NCI-H2171 treated with DMSO at 0.1 percent for 48 hours (cell line): ENCODE results near the gene RAB9A.
A peak's percentile ranks its signal among the peaks of the same experiment; 100 is the strongest.
"Not testable (repeated sequence)": the region's sequence is repeated elsewhere in the genome, so short reads cannot be mapped to it uniquely, and the experiment has no call there.

Experiments
- DNase-seq: peaks from one replicate; lab custom pipeline; 2025; lab: John Stamatoyannopoulos, UW

The RAB9A gene

GRCh38 chrX:13702111-13702789, 13.3 kb downstream of the RAB9A start:
- DNase-seq, result no peak

DNA sequence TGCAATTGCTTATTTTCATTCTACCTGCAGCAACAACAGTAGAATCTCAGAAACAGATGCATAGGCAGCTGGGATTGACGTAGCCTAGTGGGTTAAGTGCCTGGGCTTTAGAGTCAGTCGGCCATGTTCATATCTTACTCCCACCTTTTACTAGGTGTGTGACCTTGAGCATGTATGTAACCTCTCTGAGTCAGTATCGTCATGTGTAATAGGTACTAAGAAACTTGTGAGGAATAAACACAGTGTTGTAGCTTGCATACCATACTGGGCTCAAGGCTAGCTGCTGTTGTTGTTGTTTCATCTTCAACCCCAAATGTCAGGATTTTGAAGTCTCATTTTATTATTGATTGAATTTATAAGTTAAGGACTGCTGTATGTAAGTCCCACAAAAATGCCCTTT, 14.2 kb downstream of the RAB9A start:
- no peak for DNase-seq

DNA sequence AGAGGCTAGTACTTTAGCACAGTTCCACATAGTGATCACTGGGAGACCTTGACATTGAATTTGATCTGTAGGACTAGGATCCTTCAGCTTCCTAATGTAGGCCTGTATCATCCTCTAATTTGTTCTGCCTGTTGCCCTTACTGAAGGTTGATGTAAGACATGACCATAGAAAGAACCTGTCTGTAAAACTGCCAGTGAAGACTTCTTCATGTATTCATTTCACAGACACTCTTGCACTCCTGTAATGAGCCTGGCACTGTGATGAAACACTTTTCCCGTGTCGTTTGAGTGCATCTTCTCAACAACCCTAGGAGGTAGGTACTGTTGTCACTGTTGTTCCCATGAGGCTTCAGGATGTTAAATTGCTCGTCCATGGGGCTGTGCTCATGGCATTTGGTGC, 14.7 kb downstream of the RAB9A start:
- no peak for DNase-seq

- no peak for DNase-seq
These were observed 22.2 kb downstream of the RAB9A start for GRCh38 chrX:13711141-13711540.

DNA sequence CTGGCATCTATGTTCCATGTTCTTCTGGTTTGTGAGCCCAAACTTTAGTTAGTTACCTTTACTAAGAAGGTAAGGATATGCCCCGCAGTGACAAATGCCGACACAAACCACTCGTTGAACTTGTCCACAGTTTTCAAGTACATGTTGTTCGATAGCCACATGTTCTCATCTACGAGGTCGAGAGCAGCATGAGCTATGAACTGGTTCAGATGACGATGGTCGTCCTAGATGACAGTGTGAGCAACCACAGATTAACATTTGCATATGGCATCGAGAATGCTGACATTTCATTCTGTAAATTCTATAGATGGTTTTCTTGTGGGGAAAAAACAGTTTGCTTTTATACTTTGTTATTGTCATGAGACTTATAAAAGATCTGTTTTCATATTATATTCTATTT, 27.5 kb downstream of the RAB9A start:
- DNase-seq, result no peak

- DNase-seq, result no peak
These were observed 28.0 kb downstream of the RAB9A start for GRCh38 chrX:13716905-13717304.

GRCh38 chrX:13717700-13718472, 29.0 kb downstream of the RAB9A start:
- no peak for DNase-seq

DNA sequence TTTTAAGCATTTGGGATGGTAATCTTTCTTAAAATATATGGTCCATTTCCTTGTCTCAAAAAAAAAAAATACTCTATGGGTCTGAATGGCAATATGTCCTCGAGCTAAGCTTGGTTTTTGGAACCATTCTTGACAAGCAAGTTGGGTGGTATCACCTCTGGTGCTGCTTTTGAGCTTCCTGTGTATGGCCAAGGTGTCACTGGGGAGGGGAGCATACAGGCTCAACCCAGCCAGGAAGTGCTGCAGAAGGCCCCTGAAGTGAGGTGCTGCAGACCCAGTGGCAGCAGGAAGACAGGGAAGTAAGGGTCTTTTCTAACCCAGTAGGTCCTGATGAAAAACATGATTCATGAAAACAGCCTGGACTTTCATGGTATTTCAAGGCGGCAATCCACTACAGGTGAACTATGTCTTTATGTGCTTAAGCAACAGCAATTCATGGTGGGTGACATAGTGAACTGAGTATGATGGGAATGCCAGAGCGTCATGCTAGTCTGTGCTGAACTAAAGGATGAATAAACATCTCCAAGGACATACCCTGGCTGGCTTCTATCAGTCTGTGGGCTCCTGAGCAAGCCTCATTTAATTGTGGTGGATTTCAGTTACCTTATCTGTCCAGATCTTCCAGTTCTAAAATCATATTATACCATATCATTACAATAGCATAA, 30.4 kb downstream of the RAB9A start:
- no peak for DNase-seq

DNA sequence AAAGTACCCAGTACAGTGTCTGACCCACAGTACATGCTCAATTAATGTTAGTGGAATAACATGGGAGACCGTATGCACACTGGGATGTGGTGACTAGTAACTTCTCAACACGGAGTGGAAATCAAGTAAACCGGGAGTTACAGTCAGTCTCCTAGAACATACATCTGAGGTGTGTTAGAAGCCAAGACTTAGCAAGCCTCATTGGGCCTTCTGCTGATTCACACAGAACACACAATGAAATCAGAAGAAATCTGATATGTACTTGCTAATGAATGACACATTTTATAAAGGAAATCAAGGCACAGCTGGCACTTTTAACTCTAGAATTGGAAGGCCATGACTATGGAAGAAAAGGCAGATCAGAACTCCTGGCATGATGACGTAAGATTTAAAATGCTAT, 32.4 kb downstream of the RAB9A start:
- DNase-seq, result peak; percentile 72

DNA sequence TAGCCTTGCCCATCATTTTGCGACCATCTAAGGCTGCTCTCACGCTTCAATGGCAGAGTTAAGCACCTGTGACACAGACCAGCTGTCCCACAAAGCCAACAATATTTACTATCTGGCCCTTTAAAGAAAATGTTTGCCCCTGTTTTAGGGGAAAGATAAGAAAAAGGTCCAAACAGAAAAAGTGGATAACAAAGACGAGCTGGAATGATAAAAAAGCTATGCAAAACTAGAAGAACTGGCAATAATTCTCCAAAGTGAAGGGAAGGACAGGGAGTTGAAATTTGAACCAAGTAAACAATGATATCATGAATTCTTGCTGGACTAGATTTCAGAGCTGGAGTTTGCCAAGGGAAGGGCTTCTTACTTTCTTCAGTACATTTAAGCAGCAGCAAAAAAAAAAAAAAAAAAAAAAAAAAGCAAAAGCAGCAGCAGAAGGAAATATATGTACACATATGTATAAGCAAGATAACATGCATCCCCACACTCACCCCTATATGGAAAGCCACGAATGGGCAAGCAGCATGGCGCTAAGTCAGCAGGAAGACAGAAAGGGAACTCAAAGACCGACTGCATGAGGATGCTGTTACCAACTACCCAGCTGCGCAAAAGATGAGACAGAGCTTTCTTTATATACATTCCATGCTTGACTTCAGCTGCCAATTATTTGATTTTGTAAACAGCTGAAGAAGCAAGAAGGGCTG, 33.0 kb downstream of the RAB9A start:
- DNase-seq, result peak; percentile 82

- DNase-seq, result not testable (repeated sequence)
These were observed 36.0 kb downstream of the RAB9A start for GRCh38 chrX:13724878-13725277.

DNA sequence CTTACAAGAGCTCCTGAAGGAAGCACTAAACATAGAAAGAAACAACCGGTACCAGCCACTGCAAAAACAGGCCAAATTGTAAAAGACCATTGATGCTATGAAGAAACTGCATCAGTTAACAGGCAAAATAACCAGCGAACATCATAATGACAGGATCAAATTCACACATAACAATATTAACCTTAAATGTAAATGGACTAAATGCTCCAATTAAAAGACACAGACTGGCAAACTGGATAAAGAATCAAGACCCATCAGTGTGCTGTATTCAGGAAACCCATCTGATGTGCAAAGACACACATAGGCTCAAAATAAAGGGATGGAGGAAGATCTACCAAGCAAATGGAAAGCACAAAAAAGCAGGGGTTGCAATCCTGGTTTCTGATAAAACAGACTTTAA, 37.7 kb downstream of the RAB9A start:
- DNase-seq, result not testable (repeated sequence)

- not testable (repeated sequence) for DNase-seq
These were observed 41.6 kb downstream of the RAB9A start for GRCh38 chrX:13730523-13730922.

GRCh38 chrX:13732246-13733067, 43.5 kb downstream of the RAB9A start:
- no peak for DNase-seq

DNA sequence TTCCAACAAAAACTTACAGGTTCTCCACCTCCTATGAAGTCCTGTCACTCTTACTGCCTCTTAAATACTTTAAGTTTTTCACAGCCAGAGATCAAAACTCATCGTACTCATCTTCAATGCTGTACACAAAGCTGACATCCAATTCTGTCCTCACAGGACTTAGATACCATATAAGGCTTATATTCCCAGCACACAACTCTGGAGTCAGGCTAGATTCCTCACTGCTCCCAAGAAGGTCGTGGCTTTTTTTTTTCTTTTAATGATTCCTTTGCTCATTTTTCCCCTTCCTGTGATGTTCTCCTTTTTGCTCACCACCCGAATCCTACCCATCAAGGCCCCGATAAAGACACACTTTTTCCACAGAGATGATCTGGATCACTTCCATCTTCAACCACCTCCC, 44.6 kb downstream of the RAB9A start:
- DNase-seq, result no peak

- DNase-seq, result peak; percentile 88
These were observed 45.6 kb downstream of the RAB9A start, which contains the start of the genes OFD1 and TRAPPC2 for GRCh38 chrX:13734278-13735172. Gene OFD1, plus strand, starts transcription at chrX:13734748. Its CDS starts 324 bp downstream, at chrX:13735072. Gene TRAPPC2, minus strand, starts transcription at chrX:13734620. Its CDS starts 14,657 bp downstream, at chrX:13719963.

DNA sequence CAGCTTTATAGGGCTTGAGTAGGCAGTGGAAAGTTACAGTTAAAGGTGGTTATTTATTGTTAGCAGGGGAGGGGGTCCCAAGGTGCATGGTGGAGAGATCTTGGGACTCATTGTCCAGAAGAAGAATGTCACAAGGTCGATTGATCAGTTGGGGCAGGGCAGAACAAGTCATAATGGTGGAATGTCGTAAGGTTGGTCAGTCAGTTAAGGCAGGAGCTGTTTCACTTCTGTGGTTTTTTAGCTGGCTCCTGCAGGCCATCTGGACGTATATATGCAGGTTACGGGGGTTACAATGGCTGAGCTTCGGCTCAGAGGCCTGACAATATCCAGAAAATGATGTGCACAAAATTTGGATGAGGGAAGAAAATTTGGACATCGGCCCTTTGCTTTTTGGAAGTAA, 52.8 kb downstream of the RAB9A start:
- DNase-seq, result no peak

DNA sequence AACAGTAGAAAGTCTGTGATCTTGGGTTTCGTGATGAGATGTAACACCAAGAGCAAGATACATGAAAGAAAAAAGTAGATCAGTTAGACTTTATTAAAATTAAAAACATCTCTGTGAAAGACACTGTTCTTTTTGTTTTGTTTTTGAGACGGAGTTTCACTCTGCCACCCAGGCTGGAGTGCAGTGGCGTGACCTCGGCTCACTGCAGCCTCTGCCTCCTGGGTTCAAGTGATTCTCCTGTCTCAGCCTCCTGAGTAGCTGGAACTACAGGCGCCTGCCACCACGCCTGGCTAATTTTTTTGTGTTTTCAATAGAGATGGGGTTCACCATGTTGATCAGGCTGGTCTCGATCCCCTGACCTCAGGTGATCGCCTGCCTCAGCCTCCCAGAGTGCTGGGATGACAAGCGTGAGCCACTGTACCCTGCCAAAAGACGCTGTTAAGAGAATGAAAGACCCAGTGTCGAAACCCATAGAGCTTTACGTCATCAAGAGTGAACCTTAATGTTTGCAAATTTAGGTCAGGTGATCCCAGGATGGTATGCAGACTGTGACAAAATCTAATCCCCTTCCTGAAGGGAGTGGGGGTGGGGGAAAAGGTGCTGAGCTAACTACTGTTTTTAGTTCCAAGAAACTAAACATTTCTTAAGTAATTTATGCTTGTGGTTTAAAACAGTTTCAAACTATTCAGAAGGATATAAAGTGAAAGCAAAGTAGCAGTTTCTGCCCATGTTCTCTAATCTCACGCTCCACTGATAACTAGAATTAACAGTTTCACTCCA, 53.7 kb downstream of the RAB9A start:
- DNase-seq, result no peak

GRCh38 chrX:13747836-13748235, 58.9 kb downstream of the RAB9A start:
- DNase-seq, result peak; percentile 2
